Esophagus muscularis mucosa (tissue), 4 donors: Measurements from ENCODE around the gene OSBPL9.

Experiments
- EP300 ChIP-seq: sonication (generic); formaldehyde crosslinking; IDR thresholded peaks from one replicate; pipeline ENCODE4 v1.6.1; 2017; ENCODE audit warnings: antibody characterized with exemption
- POLR2AphosphoS5 ChIP-seq, 2 donors: sonication (generic); formaldehyde crosslinking; IDR thresholded peaks; one replicate each; pipeline ENCODE4 v1.6.1; 2017; ENCODE audit warnings: antibody characterized with exemption in 2 of 2
- TF ChIP-seq, protein P1 (sequence below), 3 experiments: fragments of 200-600 bp in 2 of 3; fragments of 450-650 bp in 1 of 3; sonication (generic) in 2 of 3; IDR thresholded peaks; one replicate each; pipeline ENCODE4 v1.5.1; 2017 to 2019; ENCODE audit warnings: antibody characterized with exemption in 3 of 3, mild to moderate bottlenecking in 2 of 3, moderate library complexity in 1 of 3

DNA sequence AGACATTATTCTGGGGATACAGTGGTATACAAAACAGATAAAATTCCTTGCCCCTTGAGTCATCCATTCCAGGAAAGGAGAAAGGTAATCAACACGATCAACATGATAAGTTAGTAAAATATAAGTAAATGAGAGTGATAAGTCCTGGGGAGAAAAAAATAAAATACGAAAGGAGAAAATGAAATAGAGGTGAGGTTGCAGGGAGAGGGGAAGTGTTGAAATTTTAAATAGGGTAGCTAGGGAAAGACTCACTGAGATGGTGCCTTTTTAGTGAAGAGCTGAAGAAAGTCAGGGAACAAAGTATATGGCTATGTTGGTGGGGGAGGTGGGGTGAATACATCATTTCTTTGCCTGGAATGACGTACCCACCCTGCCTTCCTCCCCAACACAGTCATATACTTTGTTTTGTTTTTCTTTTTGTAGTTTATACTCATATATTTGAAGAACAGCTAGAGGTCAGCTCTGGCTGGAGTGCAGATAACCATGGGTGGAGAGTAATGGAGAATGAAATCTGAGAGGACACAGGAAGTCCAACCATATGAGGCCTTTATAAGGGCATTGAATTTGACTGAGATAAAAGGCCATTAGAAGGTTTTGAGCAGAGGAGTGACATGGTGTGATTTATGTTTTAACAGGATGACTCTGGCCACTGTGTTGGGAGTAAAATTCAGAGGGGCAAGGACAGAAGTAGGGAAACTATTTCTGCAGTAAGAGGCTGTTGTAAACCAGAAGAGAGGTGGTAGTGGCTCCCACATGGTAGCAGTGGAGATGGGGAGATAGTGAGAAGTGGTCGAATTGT, 54.8 kb downstream of the OSBPL9 start:
- TF ChIP-seq, protein P1, sequence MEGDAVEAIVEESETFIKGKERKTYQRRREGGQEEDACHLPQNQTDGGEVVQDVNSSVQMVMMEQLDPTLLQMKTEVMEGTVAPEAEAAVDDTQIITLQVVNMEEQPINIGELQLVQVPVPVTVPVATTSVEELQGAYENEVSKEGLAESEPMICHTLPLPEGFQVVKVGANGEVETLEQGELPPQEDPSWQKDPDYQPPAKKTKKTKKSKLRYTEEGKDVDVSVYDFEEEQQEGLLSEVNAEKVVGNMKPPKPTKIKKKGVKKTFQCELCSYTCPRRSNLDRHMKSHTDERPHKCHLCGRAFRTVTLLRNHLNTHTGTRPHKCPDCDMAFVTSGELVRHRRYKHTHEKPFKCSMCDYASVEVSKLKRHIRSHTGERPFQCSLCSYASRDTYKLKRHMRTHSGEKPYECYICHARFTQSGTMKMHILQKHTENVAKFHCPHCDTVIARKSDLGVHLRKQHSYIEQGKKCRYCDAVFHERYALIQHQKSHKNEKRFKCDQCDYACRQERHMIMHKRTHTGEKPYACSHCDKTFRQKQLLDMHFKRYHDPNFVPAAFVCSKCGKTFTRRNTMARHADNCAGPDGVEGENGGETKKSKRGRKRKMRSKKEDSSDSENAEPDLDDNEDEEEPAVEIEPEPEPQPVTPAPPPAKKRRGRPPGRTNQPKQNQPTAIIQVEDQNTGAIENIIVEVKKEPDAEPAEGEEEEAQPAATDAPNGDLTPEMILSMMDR (IDR thresholded peaks at IDR 0.05) = no peak
- TF ChIP-seq EP300 (no peak), POLR2AphosphoS5 (IDR thresholded peaks at IDR 0.05) (no peak)
